GM15510 (cell line): Measurements from ENCODE around the gene CUL7.
A peak's percentile ranks its signal among the peaks of the same experiment; 100 is the strongest.

ENCODE experiments used
- POLR2A ChIP-seq: IDR thresholded peaks from 3 replicates; pipeline ENCODE4 v1.6.1; 2011; ENCODE audit warnings: borderline replicate concordance; ENCODE audit not compliant: insufficient read length; ENCODE audit errors: extremely low read depth

The CUL7 gene

GRCh38 chr6:43037706-43038105 is 15.9 kb downstream of the CUL7 start:
- TF ChIP-seq POLR2A, result no peak

- no peak for TF ChIP-seq POLR2A
Observed at GRCh38 chr6:43037197-43037596, 16.5 kb downstream of the CUL7 start.

- no peak for TF ChIP-seq POLR2A
Observed at GRCh38 chr6:43036712-43037111, 16.9 kb downstream of the CUL7 start.

- TF ChIP-seq POLR2A, result no peak
Observed at GRCh38 chr6:43035495-43036194, 18.0 kb downstream of the CUL7 start.

GRCh38 chr6:43034190-43034525 is 19.5 kb downstream of the CUL7 start:
- no peak for TF ChIP-seq POLR2A

- no peak for TF ChIP-seq POLR2A
Observed at GRCh38 chr6:43033496-43034189, 20.0 kb downstream of the CUL7 start.

GRCh38 chr6:43032326-43032725 is 21.3 kb downstream of the CUL7 start:
- TF ChIP-seq POLR2A, result no peak

GRCh38 chr6:43029120-43029519 is 24.5 kb downstream of the CUL7 start:
- TF ChIP-seq POLR2A, result no peak

- TF ChIP-seq POLR2A, result no peak
Observed at GRCh38 chr6:43026365-43026764, 27.3 kb downstream of the CUL7 start.

GRCh38 chr6:43024436-43024835 is 29.2 kb downstream of the CUL7 start:
- TF ChIP-seq POLR2A, result no peak

GRCh38 chr6:43021270-43022047 is 32.2 kb downstream of the CUL7 start, which contains the start of gene RRP36:
Gene RRP36, plus strand, starts transcription at chr6:43021623. Its CDS starts 32 bp downstream, at chr6:43021655.
- peak; percentile 75 for TF ChIP-seq POLR2A

GRCh38 chr6:43020847-43021246 is 32.8 kb downstream of the CUL7 start:
- no peak for TF ChIP-seq POLR2A

GRCh38 chr6:43020052-43020705 is 33.5 kb downstream of the CUL7 start:
- TF ChIP-seq POLR2A, result no peak

GRCh38 chr6:43019152-43019551 is 34.5 kb downstream of the CUL7 start:
- TF ChIP-seq POLR2A, result no peak

- no peak for TF ChIP-seq POLR2A
Observed at GRCh38 chr6:43016943-43017334, 36.7 kb downstream of the CUL7 start.
